Trophoblast cell (in vitro differentiated cells and primary cell): Measurements from ENCODE around the gene SLC23A3.

Source experiments
- DNase-seq, 2 donors: peaks; one replicate each; pipeline ENCODE4 v3.0.0-alpha.2; 2016
- H2AFZ ChIP-seq: 2 replicates; pipeline ENCODE4 v1.6.1; 2013; ENCODE audit warnings: low read length, moderate library complexity, mild to moderate bottlenecking; ENCODE audit not compliant: insufficient read depth, poor library complexity
- H2AK5ac ChIP-seq: 2 replicates; pipeline ENCODE4 v1.6.1; 2013; ENCODE audit warnings: mild to moderate bottlenecking, low read length
- H2BK120ac ChIP-seq: 2 replicates; pipeline ENCODE4 v1.6.1; 2013; ENCODE audit warnings: low read length, mild to moderate bottlenecking, moderate library complexity; ENCODE audit not compliant: insufficient read depth, poor library complexity
- H2BK12ac ChIP-seq: 2 replicates; pipeline ENCODE4 v1.6.1; 2013; ENCODE audit warnings: mild to moderate bottlenecking, low read length, moderate library complexity
- H2BK5ac ChIP-seq: 2 replicates; pipeline ENCODE4 v1.6.1; 2013; ENCODE audit warnings: low read length, low read depth, moderate library complexity, mild to moderate bottlenecking; ENCODE audit not compliant: poor library complexity
- H3K14ac ChIP-seq: 2 replicates; pipeline ENCODE4 v1.6.1; 2013; ENCODE audit warnings: mild to moderate bottlenecking, low read length
- H3K18ac ChIP-seq: 2 replicates; pipeline ENCODE4 v1.6.1; 2013; ENCODE audit warnings: mild to moderate bottlenecking, low read length
- H3K23ac ChIP-seq: 2 replicates; pipeline ENCODE4 v1.6.1; 2013; ENCODE audit warnings: low read length
- H3K27ac ChIP-seq: 2 replicates; pipeline ENCODE4 v1.5.1; 2013; ENCODE audit warnings: low read depth, mild to moderate bottlenecking, inconsistent platforms, low read length, moderate library complexity
- H3K27me3 ChIP-seq: 2 replicates; pipeline ENCODE4 v1.6.1; 2013; ENCODE audit warnings: inconsistent platforms, mild to moderate bottlenecking, low read length, moderate library complexity; ENCODE audit not compliant: insufficient read depth
- H3K36me3 ChIP-seq, 2 experiments: 1 replicate in 1 of 2; 2 replicates in 1 of 2; pipeline ENCODE4 v1.6.1; 2013; ENCODE audit warnings: low read length in 2 of 2, mild to moderate bottlenecking in 2 of 2, moderate library complexity in 1 of 2; ENCODE audit not compliant: insufficient read depth in 2 of 2, control insufficient read depth in 1 of 2
- H3K4ac ChIP-seq: 2 replicates; pipeline ENCODE4 v1.6.1; 2013; ENCODE audit warnings: low read depth, mild to moderate bottlenecking, low read length, moderate library complexity
- H3K4me1 ChIP-seq, 2 experiments: 1 replicate in 1 of 2; 2 replicates in 1 of 2; pipeline ENCODE4 v1.6.1; 2013; ENCODE audit warnings: low read length in 2 of 2, mild to moderate bottlenecking in 2 of 2, moderate library complexity in 1 of 2; ENCODE audit not compliant: insufficient read depth in 2 of 2, control insufficient read depth in 1 of 2
- H3K4me2 ChIP-seq: 2 replicates; pipeline ENCODE4 v1.6.1; 2013; ENCODE audit warnings: inconsistent platforms, mild to moderate bottlenecking, low read length, moderate library complexity
- H3K4me3 ChIP-seq: 2 replicates; pipeline ENCODE4 v1.5.1; 2013; ENCODE audit warnings: mild to moderate bottlenecking, low read depth, low read length, inconsistent platforms
- H3K79me1 ChIP-seq: one replicate; pipeline ENCODE4 v1.6.1; 2013; ENCODE audit warnings: low read length
- H3K79me2 ChIP-seq: 2 replicates; pipeline ENCODE4 v1.6.1; 2013; ENCODE audit warnings: low read length, mild to moderate bottlenecking; ENCODE audit not compliant: control insufficient read depth, insufficient read depth, poor library complexity
- H3K9ac ChIP-seq: 2 replicates; pipeline ENCODE4 v1.6.1; 2013; ENCODE audit warnings: mild to moderate bottlenecking, low read length
- H3K9me3 ChIP-seq: 2 replicates; pipeline ENCODE4 v1.6.1; 2013; ENCODE audit warnings: low read depth, mild to moderate bottlenecking, control low read depth, inconsistent platforms, low read length; ENCODE audit not compliant: insufficient read depth
- H4K12ac ChIP-seq: 2 replicates; pipeline ENCODE4 v1.6.1; 2013; ENCODE audit warnings: low read depth, mild to moderate bottlenecking, low read length, moderate library complexity
- H4K8ac ChIP-seq: 2 replicates; pipeline ENCODE4 v1.6.1; 2013; ENCODE audit warnings: low read depth, mild to moderate bottlenecking, low read length, moderate library complexity
- H4K91ac ChIP-seq: one replicate; pipeline ENCODE4 v1.6.1; 2013; ENCODE audit warnings: low read depth, mild to moderate bottlenecking, low read length, moderate library complexity
- WGBS: extraction: QIAGEN DNeasy Blood & Tissue Kit; methylation state at CpG from one replicate; pipeline ENCODE4 v1.1.7; 2013; ENCODE audit warnings: missing lambda C conversion rate; ENCODE audit not compliant: insufficient read length, insufficient coverage; ENCODE audit errors: extremely low coverage; 5-methylcytosine and 5-hydroxymethylcytosine counted together

The SLC23A3 gene

GRCh38 chr2:219119422-219120043 lies 50.3 kb downstream of the SLC23A3 start:
- no CpG with 5 or more reads among the region's 7 CpGs for WGBS
- no peak overlapping the region for H4K91ac ChIP-seq

GRCh38 chr2:219118504-219118903 lies 51.3 kb downstream of the SLC23A3 start:
- WGBS: no CpG with 5 or more reads among the region's 12 CpGs

More at GRCh38 chr2:219119422-219120043, 50.3 kb downstream of the SLC23A3 start:
- Histone ChIP-seq H2BK5ac (no peak overlapping the region), H3K9ac (no peak overlapping the region), H3K27ac (no peak overlapping the region), H2BK12ac (no peak overlapping the region), H2BK120ac (no peak overlapping the region), H3K18ac (no peak overlapping the region), H3K36me3 (no peaks in the 10 kb centered on the region), H3K23ac (no peak overlapping the region), H3K4me3 (no peak overlapping the region), H3K4ac (no peak overlapping the region), H4K8ac (no peak overlapping the region), H3K4me2 (no peak overlapping the region), H3K79me2 (peaks cover 2% of the 10 kb centered on the region), H4K12ac (no peak overlapping the region), H3K27me3 (no peaks in the 10 kb centered on the region), H3K4me1 (peaks cover 0 to 3% of the 10 kb centered on the region in 2 experiments), H3K9me3 (no peaks in the 10 kb centered on the region), H2AFZ (no peak overlapping the region), H2AK5ac (no peak overlapping the region), H3K14ac (no peak overlapping the region), H3K79me1 (no peaks in the 10 kb centered on the region)
- DNase-seq: peak; percentile 46 to 67

GRCh38 chr2:219116776-219117646 lies 52.8 kb downstream of the SLC23A3 start:
- no peak overlapping the region for H3K4ac ChIP-seq
- no peak overlapping the region for H4K91ac ChIP-seq
- H2BK12ac ChIP-seq: no peak overlapping the region
- no peak overlapping the region for H4K8ac ChIP-seq
- H3K23ac ChIP-seq: no peak overlapping the region
- no peaks in the 10 kb centered on the region for H3K9me3 ChIP-seq
- no peak overlapping the region for H3K4me3 ChIP-seq
- no peak overlapping the region for H2BK120ac ChIP-seq
- no peak overlapping the region for H3K18ac ChIP-seq
- no peak for DNase-seq
- no peak overlapping the region for H2BK5ac ChIP-seq
- no peak overlapping the region for H3K27ac ChIP-seq
- H3K79me1 ChIP-seq: no peaks in the 10 kb centered on the region
- no peaks in the 10 kb centered on the region for H3K4me1 ChIP-seq
- no peak overlapping the region for H2AFZ ChIP-seq
- no peak overlapping the region for H2AK5ac ChIP-seq
- no peak overlapping the region for H3K4me2 ChIP-seq
- WGBS: no CpG with 5 or more reads among the region's 8 CpGs
- H3K9ac ChIP-seq: no peak overlapping the region
- no peaks in the 10 kb centered on the region for H3K36me3 ChIP-seq
- H3K79me2 ChIP-seq: no peaks in the 10 kb centered on the region
- H3K14ac ChIP-seq: no peak overlapping the region
- H3K27me3 ChIP-seq: no peaks in the 10 kb centered on the region
- H4K12ac ChIP-seq: no peak overlapping the region

More at GRCh38 chr2:219118504-219118903, 51.3 kb downstream of the SLC23A3 start:
- H2BK12ac ChIP-seq: no peak overlapping the region
- H2AFZ ChIP-seq: no peak overlapping the region
- H3K4ac ChIP-seq: no peak overlapping the region
- no peak overlapping the region for H3K4me3 ChIP-seq
- no peaks in the 10 kb centered on the region for H3K36me3 ChIP-seq
- H2AK5ac ChIP-seq: no peak overlapping the region
- peaks cover 0 to 3% of the 10 kb centered on the region in 2 experiments for H3K4me1 ChIP-seq
- H3K18ac ChIP-seq: no peak overlapping the region
- H3K4me2 ChIP-seq: no peak overlapping the region
- no peak overlapping the region for H3K9ac ChIP-seq
- H3K79me1 ChIP-seq: no peaks in the 10 kb centered on the region
- H3K9me3 ChIP-seq: no peaks in the 10 kb centered on the region
- H4K91ac ChIP-seq: no peak overlapping the region
- H4K12ac ChIP-seq: no peak overlapping the region
- no peak overlapping the region for H3K23ac ChIP-seq
- H3K14ac ChIP-seq: no peak overlapping the region
- no peak overlapping the region for H4K8ac ChIP-seq
- no peaks in the 10 kb centered on the region for H3K27me3 ChIP-seq
- no peak for DNase-seq
- no peak overlapping the region for H2BK5ac ChIP-seq
- H3K79me2 ChIP-seq: peaks cover 2% of the 10 kb centered on the region
- no peak overlapping the region for H3K27ac ChIP-seq
- no peak overlapping the region for H2BK120ac ChIP-seq

DNA sequence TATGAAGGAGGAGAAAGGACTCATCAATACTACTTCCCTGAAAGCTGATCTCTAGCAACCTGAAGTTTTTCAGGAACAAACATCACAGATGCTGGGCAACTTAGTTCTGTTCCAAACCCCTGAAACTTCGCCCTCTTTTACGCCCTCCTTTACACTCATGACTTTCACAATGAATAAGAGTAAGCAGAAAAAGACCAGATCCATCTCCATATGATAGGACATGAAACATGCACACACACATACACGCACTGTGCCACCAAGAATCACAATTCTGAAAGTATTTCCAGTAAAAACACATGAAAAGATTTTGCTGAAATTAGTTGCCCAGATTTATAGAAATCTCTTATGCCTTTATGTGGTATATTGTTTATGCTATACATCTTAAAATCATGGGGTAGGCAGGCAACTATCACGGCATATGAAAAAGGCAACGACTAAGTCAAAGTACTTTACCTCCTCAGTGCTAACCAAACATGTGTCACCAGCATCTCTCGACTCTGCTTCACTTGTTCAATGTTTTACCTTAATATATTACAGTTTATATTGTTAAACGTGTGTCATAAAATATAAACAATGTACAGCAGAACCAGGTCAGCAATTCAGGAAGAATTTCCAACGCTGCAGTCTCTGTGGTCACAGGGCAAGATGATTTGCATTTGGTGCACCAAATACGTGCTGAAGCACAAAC lies 57.0 kb downstream of the SLC23A3 start:
- H2AK5ac ChIP-seq: no peak overlapping the region
- H2AFZ ChIP-seq: no peak overlapping the region
- H3K9ac ChIP-seq: no peak overlapping the region
- no peak overlapping the region for H3K18ac ChIP-seq
- H3K79me2 ChIP-seq: no peaks in the 10 kb centered on the region
- H3K14ac ChIP-seq: no peak overlapping the region
- H4K12ac ChIP-seq: no peak overlapping the region
- H3K9me3 ChIP-seq: no peaks in the 10 kb centered on the region
- no peak overlapping the region for H3K4me3 ChIP-seq
- no CpG with 5 or more reads among the region's 9 CpGs for WGBS
- H4K91ac ChIP-seq: no peak overlapping the region
- no peak overlapping the region for H4K8ac ChIP-seq
- no peak overlapping the region for H2BK120ac ChIP-seq
- H2BK12ac ChIP-seq: no peak overlapping the region
- H3K4me2 ChIP-seq: no peak overlapping the region
- no peak overlapping the region for H3K23ac ChIP-seq
- H3K27me3 ChIP-seq: no peaks in the 10 kb centered on the region
- no peak for DNase-seq
- no peak overlapping the region for H3K4ac ChIP-seq
- H3K4me1 ChIP-seq: no peaks in the 10 kb centered on the region
- H3K79me1 ChIP-seq: no peaks in the 10 kb centered on the region
- H3K27ac ChIP-seq: no peak overlapping the region
- no peaks in the 10 kb centered on the region for H3K36me3 ChIP-seq
- no peak overlapping the region for H2BK5ac ChIP-seq
